NCI-H128 (cell line): ENCODE data around the gene HOXC5.

Source experiments
- DNase-seq: peaks from one replicate; lab custom pipeline; 2025; ENCODE audit not compliant: unreplicated experiment; lab: John Stamatoyannopoulos, UW

HOXC5 gene

GRCh38 chr12:54019091-54019811 lies 13.6 kb upstream of the HOXC5 start:
- DNase-seq: no peak

- no peak for DNase-seq
These were observed 12.8 kb upstream of the HOXC5 start for GRCh38 chr12:54019924-54020590.

- no peak for DNase-seq
These were observed 12.1 kb upstream of the HOXC5 start for GRCh38 chr12:54020591-54021405.

- DNase-seq: no peak
These were observed 11.3 kb upstream of the HOXC5 start for GRCh38 chr12:54021432-54022013.

GRCh38 chr12:54022960-54023884 lies 9.6 kb upstream of the HOXC5 start:
- no peak for DNase-seq

GRCh38 chr12:54024127-54024526 lies 8.7 kb upstream of the HOXC5 start:
- DNase-seq: no peak

- no peak for DNase-seq
These were observed 8.1 kb upstream of the HOXC5 start for GRCh38 chr12:54024581-54025305.

GRCh38 chr12:54025499-54026405 lies 7.1 kb upstream of the HOXC5 start:
- DNase-seq: no peak

- no peak for DNase-seq
These were observed 6.0 kb upstream of the HOXC5 start for GRCh38 chr12:54026640-54027441.

- DNase-seq: no peak
These were observed 5.4 kb upstream of the HOXC5 start for GRCh38 chr12:54027442-54027786.

GRCh38 chr12:54028314-54029201 lies 4.3 kb upstream of the HOXC5 start, which contains the start of gene HOXC6:
HOXC6 (plus strand) TSS chr12:54028440; CDS start chr12:54028522, 82 bp downstream.
- no peak for DNase-seq

GRCh38 chr12:54029529-54030441 lies 3.1 kb upstream of the HOXC5 start:
- DNase-seq: no peak

- DNase-seq: no peak
These were observed 2.4 kb upstream of the HOXC5 start for GRCh38 chr12:54030442-54030801.

GRCh38 chr12:54030889-54031471 lies 1.9 kb upstream of the HOXC5 start:
- DNase-seq: no peak

GRCh38 chr12:54031480-54031879 lies 1.4 kb upstream of the HOXC5 start:
- no peak for DNase-seq
